ENCODE measurements around the gene CNST.

DNA sequence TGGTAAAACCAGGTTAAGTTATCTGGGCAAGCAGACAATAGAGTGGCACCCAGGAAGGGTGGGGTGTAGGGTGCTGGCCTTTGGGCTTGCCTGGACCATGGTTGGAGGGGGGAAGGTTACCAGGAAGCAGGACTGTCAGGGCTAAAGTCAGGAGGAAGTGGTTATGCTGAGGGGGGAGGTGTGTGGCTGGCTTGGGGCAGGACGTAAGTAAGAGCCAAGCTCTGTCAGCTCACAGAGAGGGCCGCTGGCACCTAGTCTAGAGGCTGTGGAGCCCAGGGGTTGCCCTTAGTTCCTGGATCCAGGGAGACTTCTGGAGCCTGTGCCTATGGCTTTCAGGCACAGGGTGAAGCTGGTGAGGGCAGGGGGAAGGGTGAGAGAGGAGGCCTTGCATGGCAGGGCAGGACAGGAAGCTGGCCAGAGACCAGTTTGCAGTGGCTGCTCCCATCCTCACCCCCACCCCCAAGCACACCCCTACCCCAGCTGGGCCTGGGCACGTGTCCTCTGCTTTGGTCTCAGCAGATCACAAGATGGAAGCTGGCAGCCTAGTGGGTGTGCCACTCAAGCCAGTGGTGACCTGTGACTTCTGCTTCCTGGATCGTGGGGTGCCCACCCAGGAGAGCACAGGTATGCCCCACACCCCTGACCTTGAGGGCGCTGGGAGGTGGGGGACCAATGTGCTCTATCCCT, 38.7 kb upstream of the CNST start:
- no peak for TF ChIP-seq GATA2 (IDR thresholded peaks at IDR 0.05; ENCODE audit: low read depth, low read length)
- TF ChIP-seq GATA3 (IDR thresholded peaks at IDR 0.05; ENCODE audit: low read depth, low read length) = no peak
